ENCODE results near the gene ALDH1L1.

ALDH1L1 gene

DNA sequence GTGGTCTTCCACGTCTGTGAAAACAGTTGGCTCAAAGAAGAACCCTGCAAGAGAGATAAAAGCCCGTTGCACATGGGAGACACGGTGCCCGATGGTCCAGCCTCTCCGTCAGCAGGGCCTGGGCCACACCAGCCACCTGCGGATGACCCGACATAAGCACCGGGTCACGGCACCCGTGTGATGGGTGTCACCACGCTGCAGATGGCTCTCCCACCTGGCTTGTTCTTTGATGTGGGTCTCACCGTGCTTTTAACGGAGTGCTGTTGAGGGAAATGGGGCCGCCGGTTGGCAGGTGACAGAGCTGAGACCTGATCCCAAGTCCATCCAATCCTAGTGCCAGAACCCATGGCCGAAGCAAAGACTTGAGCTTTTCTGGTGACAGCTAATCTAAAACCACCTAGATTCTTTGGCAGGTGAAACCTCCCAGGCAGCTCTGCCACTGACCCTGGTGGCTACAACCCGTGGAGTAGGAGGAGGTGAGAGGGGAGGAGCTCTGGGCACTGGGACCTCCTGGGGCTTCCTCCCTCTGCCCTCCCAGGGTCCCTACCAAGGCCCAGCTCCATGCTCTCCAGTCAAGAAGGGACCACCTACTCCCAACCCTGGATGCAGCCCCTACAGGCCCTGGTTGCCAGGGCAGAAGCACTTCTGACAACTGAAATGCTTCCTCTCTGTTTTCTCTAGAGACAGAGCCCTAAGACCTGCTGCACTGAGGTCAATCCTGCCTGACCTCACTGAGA, 73.0 kb downstream of the ALDH1L1 start:
- H3K4me3 ChIP-seq (ENCODE audit: low read depth, low read length) = no peak overlapping the region
- no peaks in the 10 kb centered on the region for H3K27me3 ChIP-seq
- H3K4me1 ChIP-seq = no peaks in the 10 kb centered on the region
- no peak for TF ChIP-seq CTCF (IDR thresholded peaks at IDR 0.05; ENCODE audit: low read depth, low read length)
- no peaks in the 10 kb centered on the region for H3K9me3 ChIP-seq
- no peak for DNase-seq
- H3K36me3 ChIP-seq = no peaks in the 10 kb centered on the region

- no peaks in the 10 kb centered on the region for H3K27me3 ChIP-seq
- no peaks in the 10 kb centered on the region for H3K36me3 ChIP-seq
- TF ChIP-seq CTCF (IDR thresholded peaks at IDR 0.05; ENCODE audit: low read depth, low read length) = no peak
- no peak overlapping the region for H3K4me3 ChIP-seq (ENCODE audit: low read depth, low read length)
- H3K4me1 ChIP-seq = no peaks in the 10 kb centered on the region
- H3K9me3 ChIP-seq = no peaks in the 10 kb centered on the region
- DNase-seq = no peak
Measured at GRCh38 chr3:126106336-126107202, 73.8 kb downstream of the ALDH1L1 start.

- no peak for TF ChIP-seq CTCF (IDR thresholded peaks at IDR 0.05; ENCODE audit: low read depth, low read length)
- H3K9me3 ChIP-seq = no peaks in the 10 kb centered on the region
- no peak for DNase-seq
Measured at GRCh38 chr3:126105691-126106187, 74.6 kb downstream of the ALDH1L1 start.

DNA sequence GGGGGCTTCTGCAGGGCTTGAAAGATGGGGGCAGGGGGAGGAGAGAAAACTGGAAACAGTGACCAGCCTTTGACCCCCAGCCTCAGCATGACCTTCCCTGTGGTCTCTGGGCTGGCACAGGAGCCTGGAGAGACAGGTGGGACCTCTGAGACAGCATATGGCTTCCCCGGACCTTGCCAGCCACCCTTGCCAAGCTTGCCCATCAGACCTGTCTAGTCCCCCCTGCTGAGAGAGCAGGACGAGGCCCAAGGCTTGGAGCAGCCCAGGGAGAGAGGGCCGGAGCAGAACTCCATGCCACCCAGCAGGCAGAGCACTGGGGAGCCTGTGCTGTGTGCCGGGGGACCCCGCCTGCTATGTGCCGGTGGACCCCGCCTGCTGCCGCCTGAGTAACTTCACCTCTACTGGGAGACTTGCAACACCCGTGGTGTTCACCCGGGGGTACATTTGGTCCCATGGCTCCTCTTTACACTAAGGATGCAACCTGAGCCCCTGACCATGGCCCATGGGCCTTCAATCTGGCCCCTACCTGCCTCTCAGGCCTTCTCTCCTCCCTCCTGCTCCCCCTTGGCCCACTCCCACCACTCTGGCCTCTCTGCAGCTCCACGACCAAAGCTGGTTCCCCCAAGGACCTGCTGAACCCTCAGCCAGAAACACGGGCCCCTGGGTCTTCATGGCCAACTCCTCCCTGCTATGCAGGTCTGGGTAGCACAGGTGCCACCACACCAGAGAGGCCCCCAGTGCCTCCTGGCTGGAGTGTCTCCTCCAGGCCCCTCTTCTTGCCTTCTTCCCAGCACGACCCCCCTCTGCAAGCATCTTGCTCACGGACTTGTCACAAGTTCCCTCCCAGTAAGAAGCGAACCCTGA, 75.4 kb downstream of the ALDH1L1 start:
- Histone ChIP-seq H3K9me3 (no peaks in the 10 kb centered on the region), H3K4me1 (no peaks in the 10 kb centered on the region), H3K27me3 (no peaks in the 10 kb centered on the region), H3K36me3 (no peaks in the 10 kb centered on the region), H3K4me3 (ENCODE audit: low read depth, low read length) (no peak overlapping the region)
- TF ChIP-seq CTCF (IDR thresholded peaks at IDR 0.05; ENCODE audit: low read depth, low read length) = no peak
- no peak for DNase-seq

More at GRCh38 chr3:126105691-126106187, 74.6 kb downstream of the ALDH1L1 start:
- H3K27me3 ChIP-seq = no peaks in the 10 kb centered on the region
- H3K36me3 ChIP-seq = no peaks in the 10 kb centered on the region
- no peaks in the 10 kb centered on the region for H3K4me1 ChIP-seq
- H3K4me3 ChIP-seq (ENCODE audit: low read depth, low read length) = no peak overlapping the region

DNA sequence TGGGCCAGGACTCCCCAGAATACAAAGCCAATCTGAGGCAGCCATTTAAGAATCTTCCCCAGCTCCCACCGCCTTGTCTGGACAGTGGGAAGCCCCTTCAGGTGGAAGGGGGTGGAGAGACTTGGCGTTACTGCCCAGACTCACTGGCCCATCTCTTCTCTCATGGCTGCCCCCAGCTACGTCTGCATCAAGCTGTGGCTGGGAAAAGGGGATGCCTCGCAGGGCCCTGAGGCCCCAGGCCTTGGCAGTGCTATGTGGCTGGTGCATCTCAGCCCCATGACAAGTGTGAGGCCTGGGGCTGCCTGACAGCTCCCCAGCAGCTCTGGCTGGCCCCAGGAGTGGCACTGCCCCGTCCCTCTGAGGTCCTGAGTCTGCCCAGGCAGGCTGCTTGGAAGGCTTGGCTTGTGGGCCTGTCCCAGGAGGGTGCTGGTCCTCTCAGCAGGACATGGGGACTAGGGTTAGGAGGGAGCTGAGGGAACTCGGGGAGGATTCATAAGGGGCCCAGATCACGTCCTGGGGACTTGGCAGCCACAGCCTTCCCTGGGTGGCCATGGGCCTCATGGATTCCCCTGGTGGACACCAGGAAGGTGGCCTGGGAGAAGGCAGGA, 76.3 kb downstream of the ALDH1L1 start:
- Histone ChIP-seq H3K4me3 (ENCODE audit: low read depth, low read length) (no peak overlapping the region), H3K36me3 (no peaks in the 10 kb centered on the region), H3K4me1 (no peaks in the 10 kb centered on the region), H3K9me3 (no peaks in the 10 kb centered on the region), H3K27me3 (no peaks in the 10 kb centered on the region)
- TF ChIP-seq CTCF (IDR thresholded peaks at IDR 0.05; ENCODE audit: low read depth, low read length) = 0 out of 2 replicates have a peak, but pooled peaks have one; percentile 1
- no peak for DNase-seq

Measured in BE2C (cell line).